HG02571 (cell line): ENCODE results near the gene SHROOM4.

ENCODE experiments used
- ATAC-seq: cut with Tn5 transposase; IDR thresholded peaks from one replicate; pipeline ENCODE4 v1.9.1; 2021; ENCODE audit warnings: mild to moderate bottlenecking, moderate library complexity; ENCODE audit not compliant: unreplicated experiment

SHROOM4 gene

DNA sequence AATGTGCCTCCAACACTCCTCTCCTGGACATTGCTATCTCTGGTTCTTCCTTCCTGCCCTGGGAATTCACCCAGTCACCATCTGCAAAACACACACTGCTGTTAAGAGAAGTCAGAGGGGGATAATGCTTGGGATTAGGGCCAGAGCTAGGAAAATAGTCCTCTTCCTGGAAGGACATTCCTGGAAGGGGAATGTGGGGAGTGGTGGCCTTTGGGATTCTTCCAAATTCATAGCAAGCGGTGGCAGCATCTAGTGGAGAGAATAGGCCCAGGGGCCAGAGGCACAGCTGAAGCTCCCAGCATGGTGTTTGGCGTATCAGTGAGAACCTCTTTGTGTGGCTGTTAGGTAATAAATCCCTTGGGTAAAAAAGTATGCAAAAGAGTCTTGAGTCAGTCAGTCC, 34.3 kb downstream of the SHROOM4 start:
- ATAC-seq, result no peak

DNA sequence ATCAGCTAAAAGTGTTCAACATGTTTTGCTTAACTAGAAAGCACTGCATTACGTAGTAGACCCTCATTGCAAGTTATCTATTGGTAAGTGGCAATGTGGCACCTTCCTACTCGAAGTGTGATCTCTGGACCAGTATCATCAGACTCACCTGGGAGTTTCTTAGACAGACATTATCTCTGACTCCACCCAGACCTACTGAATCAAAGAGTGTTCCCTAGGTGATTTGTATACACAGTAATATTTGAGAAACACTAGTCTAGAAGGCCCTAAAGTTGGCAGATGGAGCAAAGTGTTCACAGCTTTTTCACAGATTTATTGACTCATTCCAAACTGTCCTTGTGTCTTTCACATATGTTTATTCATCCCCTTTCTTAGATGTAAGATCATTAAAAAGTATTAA, 35.7 kb downstream of the SHROOM4 start:
- no peak for ATAC-seq

DNA sequence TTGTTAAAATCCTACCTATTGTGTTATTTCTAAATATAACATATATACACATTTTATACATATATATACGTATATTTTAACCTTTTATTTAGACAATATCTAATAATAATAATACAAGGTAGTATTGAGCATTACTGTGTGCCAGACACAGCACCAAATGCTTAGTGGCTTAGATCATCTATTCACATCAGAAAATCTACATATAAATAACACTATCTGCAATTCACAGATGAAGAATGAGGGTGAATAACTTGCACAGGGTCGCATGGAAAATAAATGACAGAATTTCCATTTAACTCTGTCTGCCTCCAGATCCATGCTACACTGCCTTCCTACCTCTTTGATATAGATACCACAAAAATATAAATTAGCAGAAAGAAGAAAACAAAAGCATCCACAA, 37.7 kb downstream of the SHROOM4 start:
- ATAC-seq, result no peak

DNA sequence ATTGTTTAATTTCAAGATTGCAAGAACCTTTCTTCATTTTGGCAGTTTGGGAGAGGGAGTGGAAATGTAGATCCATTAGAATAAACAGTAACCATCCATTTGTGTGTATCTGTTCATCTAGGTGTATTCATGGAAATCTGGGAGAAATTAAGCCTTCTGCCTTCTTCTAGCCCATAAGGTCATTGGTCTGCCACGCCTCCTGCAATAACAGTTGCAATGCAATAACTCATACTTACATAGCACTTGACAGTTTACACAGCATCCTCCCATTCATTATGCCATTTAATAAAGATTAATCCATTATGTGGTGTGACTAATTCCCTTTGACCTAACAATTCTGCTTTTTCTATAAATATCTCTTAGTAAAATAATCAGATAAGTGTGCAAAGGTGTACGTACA, 42.6 kb downstream of the SHROOM4 start:
- ATAC-seq, result no peak

DNA sequence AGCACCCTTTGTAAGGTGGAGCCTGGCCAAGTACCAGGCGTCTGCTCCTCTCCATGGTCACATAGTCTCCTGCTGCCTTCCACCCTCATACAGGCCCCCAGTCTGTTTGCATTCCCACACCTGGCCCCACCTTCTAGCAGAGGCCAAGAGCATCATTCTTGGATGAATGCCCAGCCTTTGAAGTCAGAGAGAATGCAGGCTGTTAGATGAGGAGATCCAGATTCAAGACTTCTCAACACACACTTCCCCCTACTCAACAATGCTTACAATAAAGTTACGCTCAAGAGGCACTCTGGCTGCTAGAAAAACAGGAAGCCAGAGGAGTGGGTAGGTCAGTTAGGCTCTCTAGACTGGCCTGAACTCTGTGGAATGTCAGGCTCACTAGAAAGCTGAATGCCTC, 43.3 kb downstream of the SHROOM4 start:
- no peak for ATAC-seq

DNA sequence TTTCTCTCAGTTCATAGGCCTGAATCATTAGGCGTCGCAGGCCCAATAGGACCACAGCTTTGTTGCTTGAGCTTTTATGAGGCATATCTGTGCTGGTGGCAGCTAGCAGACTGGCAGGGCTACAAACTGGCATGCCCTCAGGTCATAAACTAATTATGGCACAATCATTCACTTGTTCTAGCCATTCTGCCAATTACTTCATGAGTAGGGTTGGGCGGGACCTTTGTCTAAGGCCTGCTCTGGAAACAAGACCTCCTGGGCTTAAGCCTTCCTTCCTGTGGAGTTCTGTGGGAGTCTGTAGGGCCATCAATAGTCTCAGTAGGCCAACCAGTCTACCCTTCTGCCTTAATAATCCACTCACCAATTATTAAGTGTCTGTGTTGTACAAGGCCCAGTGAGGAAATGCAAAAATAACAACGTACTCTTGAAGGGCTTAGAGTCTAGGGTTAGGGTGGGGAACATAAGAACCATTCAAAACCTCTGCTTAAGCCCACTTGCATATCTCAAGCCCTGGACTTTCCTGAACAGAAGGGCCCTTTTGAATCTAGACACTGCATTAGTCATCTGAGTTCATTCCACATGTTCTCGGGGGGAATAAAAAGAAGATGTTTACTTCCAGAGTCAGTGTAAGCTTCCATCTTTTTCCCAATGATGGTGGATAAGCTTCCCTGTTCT, 44.5 kb downstream of the SHROOM4 start:
- ATAC-seq, result no peak

DNA sequence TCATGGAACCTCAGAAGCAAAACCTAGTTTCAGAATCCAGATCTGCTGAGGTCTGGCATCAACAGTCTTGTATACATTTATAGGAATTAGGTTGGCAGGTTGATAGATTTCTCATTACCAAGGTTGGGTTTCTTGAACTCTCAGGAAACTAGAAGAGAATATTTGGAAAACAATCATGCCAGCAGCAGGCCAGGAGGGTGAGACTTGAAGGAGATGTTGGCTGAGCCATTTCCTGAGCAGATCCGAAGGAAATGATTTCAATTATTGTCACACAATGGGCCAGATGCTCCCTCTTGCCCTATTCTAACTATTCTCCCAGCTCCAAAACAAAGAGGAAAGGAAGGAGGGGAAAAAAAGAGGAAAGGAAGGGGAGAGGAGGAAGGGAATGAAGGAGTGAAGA, 45.2 kb downstream of the SHROOM4 start:
- no peak for ATAC-seq

DNA sequence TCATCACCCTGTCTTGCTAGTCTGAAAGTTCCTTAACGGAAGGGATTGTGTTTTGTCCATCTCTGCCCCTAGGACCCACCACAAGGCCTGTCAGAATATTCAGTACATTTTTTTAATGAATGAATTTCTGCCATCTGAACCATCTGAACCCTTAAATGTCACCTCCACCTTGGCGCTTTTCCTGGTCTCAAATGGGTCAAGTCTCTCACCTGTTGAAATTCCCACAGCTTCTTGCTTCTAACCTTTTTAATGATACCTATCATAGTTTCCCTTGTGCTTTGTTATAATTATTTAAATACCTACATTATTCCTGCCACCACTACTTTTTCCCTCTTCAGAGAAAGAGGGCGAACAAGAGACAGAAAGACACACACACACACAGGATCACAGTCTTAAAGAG, 48.0 kb downstream of the SHROOM4 start:
- ATAC-seq, result no peak

DNA sequence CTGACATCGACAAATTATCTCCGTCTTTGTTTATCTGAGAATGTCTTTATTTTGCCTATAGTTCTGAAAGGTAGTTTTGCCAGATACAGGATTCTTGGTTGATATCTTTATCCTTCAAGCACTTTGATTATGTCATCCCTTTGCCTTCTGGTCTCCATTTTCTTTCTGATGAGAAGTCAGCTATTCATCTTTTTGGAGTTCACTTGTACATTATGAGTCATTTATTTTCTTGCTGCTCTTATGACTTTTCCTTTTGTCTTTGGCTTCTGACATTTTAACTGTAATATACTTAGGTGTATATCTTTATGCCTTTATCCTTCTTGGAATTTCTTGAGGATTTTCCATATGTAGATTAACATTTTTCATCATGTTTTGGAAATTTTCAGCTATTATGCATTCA, 51.4 kb downstream of the SHROOM4 start:
- ATAC-seq, result no peak

DNA sequence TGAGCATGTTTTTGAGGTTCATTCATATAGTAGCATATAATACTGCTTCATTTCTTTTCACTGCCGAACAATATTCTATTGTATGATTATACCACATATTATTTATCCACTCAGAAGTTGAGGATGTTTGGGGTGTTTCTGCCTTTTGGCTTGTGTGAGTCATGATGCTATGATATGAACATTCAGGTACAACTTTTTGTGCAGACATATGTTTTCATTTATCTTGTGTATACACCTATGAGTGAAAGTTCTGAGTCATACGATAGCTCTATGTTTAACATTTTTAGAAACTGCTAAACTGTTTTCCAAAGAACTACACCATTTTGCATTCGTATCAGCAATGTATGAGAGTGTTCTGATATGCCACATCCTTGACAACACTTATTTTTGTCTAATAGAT, 57.7 kb downstream of the SHROOM4 start:
- ATAC-seq, result no peak

DNA sequence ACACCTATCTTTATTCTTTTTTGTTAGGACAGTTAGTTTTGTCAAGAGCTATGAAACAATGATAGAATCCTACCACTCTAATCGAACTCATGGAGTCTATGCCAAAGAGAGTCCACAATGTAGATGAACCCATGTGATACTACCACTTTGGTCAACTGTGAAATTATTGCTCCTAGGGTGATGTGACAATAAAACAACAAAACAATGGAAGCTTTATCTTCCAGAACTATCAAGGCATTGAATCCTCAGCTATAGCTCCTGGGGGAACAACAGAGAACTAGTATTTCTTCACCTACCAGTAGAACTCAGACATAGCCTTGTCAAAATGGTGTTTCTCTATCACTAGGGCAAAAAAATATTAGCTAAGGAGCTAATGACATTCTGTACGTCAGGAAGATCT, 62.9 kb downstream of the SHROOM4 start:
- no peak for ATAC-seq

DNA sequence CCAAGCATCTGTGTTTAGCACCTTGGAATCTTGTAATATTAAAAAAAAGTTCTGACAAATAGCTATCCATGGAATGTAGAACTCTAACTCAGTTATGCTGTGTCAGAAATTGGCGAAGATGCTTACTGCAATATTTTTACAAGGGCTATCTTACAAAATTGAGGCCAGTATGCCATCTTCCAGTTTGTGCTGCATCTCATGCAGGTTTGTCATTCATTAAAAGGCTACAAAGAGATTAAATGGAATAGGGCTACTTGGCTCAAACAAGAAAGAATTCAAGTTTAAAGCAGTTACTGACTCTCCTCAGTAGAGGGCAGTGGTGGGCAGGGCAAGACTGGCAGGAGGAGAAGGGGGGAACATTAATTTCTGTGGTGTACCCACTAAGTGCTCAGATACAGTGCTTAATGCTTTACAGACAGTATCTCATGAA, 66.5 kb downstream of the SHROOM4 start:
- ATAC-seq, result no peak

DNA sequence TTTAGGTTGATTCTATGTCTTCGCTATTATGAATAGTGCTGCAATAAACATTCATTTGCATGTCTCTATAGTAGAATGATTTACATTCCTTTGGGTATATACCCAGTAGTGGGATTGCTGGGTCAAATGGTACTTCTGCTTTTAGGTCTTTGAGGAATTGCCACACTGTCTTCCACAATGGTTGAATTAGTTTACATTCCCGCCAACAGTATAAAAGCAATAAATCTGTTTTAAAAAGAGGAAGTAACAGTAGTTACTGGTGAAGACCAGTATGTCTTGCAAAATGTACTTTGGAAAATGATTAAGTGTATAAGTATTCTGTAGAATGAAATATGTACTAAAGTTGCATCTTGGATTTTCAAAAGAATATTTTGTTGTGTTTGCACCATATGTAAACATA, 77.3 kb downstream of the SHROOM4 start:
- ATAC-seq, result no peak

DNA sequence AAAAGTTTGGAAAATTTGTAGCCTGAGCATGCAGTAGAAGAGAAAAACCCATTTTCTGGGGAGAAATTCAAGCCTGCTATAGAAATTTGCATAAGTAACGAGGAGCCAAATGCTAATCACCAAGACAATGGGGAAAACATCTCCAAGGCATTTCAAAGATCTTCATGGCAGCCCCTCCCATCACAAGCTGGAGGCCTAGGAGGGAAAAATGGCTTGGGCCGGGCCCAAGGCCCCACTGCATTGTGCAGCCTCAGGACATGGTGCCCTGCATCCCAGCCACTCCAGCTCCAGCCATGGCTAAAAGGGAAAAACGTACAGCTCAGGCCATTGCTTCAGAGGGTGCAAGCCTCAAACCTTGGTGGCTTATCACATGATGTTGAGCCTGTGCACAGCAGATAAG, 87.7 kb downstream of the SHROOM4 start:
- ATAC-seq, result no peak

DNA sequence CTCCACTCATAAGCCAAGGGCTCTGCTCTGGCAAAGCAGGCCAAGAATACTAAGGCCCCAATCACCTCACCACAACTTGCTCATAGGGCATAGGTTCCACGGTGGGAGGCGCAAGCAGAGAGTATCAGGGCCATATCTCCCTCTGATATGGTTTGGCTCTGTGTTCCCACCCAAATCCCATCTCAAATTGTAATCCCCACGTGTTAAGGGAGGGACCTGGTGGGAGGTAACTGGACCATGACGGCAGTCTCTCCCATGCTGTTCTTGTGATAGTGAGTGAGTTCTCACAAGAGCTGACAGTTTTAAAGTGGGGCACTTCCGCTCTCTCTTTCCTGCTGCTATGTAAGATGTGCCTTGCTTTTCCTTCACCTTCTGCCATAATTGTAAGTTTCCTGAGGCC, 88.7 kb downstream of the SHROOM4 start:
- ATAC-seq, result no peak

DNA sequence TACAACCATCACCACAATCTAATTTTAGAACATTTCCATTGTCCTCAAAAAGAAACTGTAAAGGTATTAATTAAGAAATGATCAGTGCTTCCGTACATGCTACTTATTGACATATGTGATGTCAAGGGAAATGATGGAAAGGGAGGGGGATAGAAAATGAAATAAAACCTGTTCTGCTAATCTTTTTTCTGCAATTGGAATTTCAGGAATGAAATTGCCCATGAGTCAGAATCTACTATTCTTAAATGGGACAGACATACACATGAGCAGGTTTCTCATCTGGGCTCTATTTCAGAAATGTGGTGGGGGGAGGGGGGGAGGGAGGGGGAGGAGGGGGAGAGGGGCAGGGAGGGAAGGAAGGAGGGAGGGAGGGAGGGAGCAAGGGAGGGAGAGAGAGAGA, 91.0 kb downstream of the SHROOM4 start:
- ATAC-seq, result no peak

DNA sequence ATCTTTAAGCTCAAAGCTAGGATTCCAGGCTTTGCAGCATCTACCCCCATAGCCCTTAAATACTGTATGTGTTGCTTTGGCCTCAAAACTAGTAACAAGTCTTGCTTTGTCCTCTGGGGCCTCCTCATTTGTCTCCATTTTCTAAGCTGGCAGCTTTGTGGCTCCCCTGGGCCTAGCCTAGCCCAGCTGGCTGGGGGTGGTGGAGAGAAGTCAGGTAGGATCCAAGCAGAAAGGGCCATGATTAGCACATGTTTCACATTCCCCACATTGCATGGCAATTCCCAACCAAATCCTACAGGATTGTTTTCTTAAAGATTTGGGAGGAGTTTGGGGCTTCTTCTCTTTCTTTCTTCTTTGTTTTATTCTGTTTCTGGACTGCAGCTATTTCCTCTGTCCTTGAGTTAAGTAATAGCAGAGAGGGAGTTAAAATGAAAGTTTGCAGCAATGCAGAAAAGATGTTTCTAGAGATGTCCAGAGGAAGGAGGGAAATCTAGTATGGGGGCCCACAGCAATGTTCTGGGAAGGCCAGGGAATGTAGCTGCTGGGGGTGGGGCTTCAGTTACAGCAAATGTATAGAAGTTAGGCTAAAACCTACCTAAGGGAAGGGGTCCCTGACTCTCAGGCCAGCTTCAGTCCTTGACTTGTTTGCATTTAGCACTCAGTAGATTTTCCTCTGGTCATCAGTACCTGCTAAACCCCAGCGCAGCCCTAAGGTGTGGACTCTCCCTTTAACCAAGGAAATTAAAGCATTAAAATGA, 92.1 kb downstream of the SHROOM4 start:
- ATAC-seq, result no peak

DNA sequence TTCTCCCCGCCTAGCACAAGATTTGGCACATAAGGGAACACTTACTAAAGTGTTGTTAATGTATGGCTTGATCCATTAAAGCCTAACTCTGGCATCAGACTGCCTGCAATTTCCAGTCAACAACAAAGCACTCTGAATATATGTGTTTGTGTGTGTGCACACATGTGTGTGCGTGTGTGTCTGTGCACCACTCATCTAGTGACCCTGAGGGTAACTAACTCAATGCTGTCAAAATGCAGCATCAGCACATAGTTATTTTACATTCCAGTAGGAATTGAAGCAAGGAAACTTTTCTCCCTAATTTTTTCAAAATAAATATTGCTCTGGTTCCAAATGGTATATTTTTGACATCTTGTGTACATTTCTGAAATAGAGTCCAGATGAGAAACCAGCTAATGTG, 94.4 kb downstream of the SHROOM4 start:
- ATAC-seq, result no peak

DNA sequence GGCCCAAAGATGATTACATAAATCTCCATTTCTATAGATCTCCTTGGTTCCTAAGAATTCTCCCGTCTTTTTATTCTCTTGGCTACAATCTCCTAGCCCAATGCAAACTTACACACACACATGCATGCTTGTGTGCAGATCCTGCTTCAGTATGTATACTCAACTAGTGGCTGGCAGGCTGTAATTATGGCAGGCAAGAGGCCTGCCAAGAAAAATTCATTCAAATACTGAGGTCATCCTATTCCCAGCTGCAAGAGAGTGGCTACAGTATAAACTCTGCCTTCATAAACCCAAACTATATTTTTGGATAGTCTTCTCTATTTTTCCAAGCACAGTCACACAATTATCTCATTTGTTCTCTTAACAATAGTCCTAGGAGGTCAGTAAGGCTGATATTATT, 95.2 kb downstream of the SHROOM4 start:
- no peak for ATAC-seq

DNA sequence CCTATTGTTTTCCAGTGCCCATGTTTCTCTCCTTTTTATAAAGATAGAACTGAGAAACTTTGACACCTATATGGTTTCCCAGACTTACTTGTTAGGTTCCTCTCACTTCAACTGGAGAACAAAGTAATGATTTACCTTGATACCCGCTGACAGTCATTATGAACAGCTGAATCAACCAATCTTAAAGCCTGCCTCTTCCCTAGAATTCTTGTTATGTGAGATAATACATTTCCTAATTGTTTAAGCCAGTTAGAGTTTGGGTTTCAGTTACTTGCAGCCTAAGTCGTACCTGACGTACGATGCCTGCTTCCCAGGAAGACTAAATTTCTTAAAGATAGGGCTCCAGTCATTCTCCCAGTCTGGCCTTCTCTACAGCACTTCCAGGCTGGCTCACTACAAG, 97.3 kb downstream of the SHROOM4 start:
- no peak for ATAC-seq

DNA sequence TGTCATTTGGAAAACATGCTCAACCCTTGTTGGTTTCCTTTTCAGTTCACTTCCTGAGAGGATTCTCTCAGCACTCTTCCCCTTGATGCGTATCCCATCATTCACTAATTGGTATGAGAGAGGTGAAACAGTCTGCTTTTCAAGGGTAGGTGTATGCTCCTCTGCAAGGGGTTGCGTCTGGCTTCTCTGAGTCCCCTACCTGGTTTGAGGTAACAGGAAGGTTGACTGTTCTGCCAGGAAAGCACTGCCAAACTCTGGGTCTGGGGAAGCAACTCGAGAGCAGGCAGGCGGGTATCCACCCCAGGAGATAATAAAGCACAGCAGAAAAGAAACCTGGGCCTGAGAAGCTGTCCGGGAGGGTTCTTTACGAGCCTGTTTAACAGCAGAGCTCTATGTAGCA, 101.2 kb downstream of the SHROOM4 start:
- no peak for ATAC-seq

DNA sequence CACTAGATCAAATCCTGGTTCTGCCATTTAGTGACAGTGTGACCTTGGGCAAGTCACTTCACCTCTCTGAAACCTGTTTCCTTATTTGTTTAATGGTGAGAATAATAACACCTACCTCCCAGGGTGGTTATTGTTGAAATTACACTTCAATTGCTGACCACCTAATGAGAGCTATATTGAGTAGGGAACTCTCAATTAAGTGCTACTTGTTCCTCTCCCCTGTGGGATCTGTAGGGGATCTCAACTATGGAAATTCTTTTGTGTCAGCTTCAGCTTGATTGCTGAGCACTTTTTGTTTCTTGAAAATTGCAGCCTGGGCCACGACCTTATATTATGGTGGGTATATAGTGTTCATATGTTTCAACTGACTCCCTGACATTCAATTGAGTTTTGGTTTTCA, 102.1 kb downstream of the SHROOM4 start:
- ATAC-seq, result no peak
